Upper lobe of left lung (tissue), 4 donors: ENCODE results near the gene ERLIN1.

Experiments used
- POLR2AphosphoS5 ChIP-seq, 2 donors: sonication (generic); formaldehyde crosslinking; IDR thresholded peaks; one replicate each; pipeline ENCODE4 v1.5.1; 2017; ENCODE audit warnings: antibody characterized with exemption in 2 of 2
- TF ChIP-seq, protein P1 (sequence below), 6 experiments: fragments of 450-650 bp in 4 of 6; fragments of 200-600 bp in 2 of 6; sonication (generic) in 2 of 6; IDR thresholded peaks; one replicate each; pipeline ENCODE4 v1.5.1; 2016 to 2019; ENCODE audit warnings: antibody characterized with exemption in 6 of 6

DNA sequence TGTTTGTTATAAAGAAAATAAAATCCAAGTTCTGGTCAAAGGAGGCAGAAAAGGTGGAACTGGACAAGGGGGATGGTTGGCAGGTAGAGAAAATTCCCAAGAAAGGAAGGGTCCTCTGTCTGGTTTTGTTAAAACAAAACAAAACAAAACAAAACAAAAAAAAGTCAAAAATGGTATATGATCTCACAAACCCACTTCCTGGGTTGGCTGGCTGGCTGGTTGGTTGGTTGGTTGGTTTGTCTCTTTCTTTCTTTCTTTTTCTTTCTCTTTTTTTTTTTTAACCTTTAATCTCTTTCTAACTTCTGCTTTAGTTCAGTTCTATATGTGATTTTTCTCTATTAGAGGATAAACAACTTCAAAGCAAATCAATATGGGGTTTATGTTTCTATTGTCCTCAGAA, 63.0 kb downstream of the ERLIN1 start:
- TF ChIP-seq, protein P1, sequence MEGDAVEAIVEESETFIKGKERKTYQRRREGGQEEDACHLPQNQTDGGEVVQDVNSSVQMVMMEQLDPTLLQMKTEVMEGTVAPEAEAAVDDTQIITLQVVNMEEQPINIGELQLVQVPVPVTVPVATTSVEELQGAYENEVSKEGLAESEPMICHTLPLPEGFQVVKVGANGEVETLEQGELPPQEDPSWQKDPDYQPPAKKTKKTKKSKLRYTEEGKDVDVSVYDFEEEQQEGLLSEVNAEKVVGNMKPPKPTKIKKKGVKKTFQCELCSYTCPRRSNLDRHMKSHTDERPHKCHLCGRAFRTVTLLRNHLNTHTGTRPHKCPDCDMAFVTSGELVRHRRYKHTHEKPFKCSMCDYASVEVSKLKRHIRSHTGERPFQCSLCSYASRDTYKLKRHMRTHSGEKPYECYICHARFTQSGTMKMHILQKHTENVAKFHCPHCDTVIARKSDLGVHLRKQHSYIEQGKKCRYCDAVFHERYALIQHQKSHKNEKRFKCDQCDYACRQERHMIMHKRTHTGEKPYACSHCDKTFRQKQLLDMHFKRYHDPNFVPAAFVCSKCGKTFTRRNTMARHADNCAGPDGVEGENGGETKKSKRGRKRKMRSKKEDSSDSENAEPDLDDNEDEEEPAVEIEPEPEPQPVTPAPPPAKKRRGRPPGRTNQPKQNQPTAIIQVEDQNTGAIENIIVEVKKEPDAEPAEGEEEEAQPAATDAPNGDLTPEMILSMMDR (IDR thresholded peaks at IDR 0.05): no peak
- TF ChIP-seq POLR2AphosphoS5 (IDR thresholded peaks at IDR 0.05): no peak
